Colonic mucosa (tissue), 4 donors: ENCODE results near the gene AFMID. TPM values are rescaled to one million over a fixed set of nuclear protein-coding genes. Genes with fewer than 3 reads are reported as not detected.
A peak's percentile ranks its signal among the peaks of the same experiment; 100 is the strongest.
"Not testable (repeated sequence)": the region's sequence is repeated elsewhere in the genome, so short reads cannot be mapped to it uniquely, and the experiment has no call there.

Source experiments
- DNase-seq: peaks from one replicate; pipeline ENCODE4 v3.0.0-alpha.2; 2020
- H3K27ac ChIP-seq: fragments of 200-600 bp; one replicate; pipeline ENCODE4 v1.8.0; 2021
- H3K27me3 ChIP-seq: fragments of 200-600 bp; one replicate; pipeline ENCODE4 v1.8.0; 2021
- H3K36me3 ChIP-seq: fragments of 200-600 bp; one replicate; pipeline ENCODE4 v1.8.0; 2021
- H3K4me1 ChIP-seq: fragments of 200-600 bp; one replicate; pipeline ENCODE4 v1.8.0; 2021; ENCODE audit warnings: mild to moderate bottlenecking
- H3K4me3 ChIP-seq: fragments of 200-600 bp; one replicate; pipeline ENCODE4 v1.8.0; 2021
- H3K9ac ChIP-seq, 2 donors: one replicate each; pipeline ENCODE4 v1.7.0; 2013; ENCODE audit warnings: control low read depth in 2 of 2, low read depth in 2 of 2, low read length in 2 of 2
- H3K9me3 ChIP-seq: fragments of 200-600 bp; one replicate; pipeline ENCODE4 v1.8.0; 2021
- intact Hi-C: fragments of 100-400 bp; cut with DNase I; formaldehyde crosslinking; loops from one replicate; pipeline ENCODE4 v1.14.1; 2022
- total RNA-seq, 2 donors: library from RNA; stranded (reverse); fragmentation: NEBNext Ultra II Directional in 1 of 2; extraction: Animal tissue kit (Norgen Biotek cat#: 25700) in 1 of 2; gene quantifications; one replicate each; pipeline ENCODE4 v1.2.1, GENCODE V29; 2021
- TF ChIP-seq, protein P1 (sequence below): fragments of 200-600 bp; IDR thresholded peaks from one replicate; pipeline ENCODE4 v1.8.0; 2022; ENCODE audit warnings: antibody characterized with exemption, mild to moderate bottlenecking
- donor health status: healthy.
- donor health status: DM: no; HTN: no; CAD: no.
- donor health status: DM: no; HTN: no; CAD: no.

AFMID gene, protein sequence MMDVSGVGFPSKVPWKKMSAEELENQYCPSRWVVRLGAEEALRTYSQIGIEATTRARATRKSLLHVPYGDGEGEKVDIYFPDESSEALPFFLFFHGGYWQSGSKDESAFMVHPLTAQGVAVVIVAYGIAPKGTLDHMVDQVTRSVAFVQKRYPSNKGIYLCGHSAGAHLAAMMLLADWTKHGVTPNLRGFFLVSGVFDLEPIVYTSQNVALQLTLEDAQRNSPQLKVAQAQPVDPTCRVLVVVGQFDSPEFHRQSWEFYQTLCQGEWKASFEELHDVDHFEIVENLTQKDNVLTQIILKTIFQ
- 10 to 100 TPM; 30.6 to 33.3 TPM for total RNA-seq

DNA sequence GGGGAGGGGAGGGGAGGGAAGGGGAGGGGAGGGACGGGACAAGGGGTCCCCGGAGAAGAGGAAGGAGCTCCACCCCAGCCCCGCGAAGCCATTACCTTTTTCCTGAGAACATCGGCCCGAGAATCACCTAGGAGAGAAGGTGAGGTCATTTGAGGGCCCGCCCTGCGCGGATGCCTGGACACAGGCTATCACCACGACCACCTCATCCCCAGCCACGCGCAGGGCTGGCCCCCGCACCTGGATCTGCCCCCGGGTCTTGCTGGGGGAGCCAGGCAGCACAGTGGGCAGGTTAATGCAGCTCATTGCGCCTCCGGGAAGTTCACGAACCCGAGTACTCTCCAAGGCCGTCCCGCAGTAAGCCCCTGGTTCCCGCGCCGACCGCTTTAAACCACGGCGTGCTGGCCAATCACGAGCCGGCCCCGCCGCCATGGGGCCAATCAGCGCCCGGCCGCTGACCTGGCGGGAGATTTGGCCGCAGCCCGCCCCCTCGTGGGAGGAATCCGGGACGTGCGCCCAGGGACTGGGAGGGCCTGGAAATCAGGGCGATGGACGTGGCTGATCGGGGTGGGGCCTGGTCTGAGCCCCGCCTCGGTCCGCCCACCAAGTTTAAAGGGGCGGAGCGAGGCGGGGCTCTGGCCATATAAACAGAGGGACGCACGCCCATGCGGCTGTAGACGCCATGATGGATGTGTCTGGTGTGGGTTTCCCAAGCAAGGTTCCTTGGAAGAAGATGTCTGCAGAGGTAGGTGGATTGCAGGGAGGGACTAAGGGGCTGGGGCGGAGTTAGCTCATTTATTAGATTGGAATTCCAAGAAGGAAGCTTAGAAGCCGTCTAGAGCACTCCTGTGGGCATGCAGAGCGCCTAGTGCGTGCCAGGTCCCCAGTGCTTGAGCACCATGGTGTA lies at the start of gene AFMID, which contains the start of gene TK1:
AFMID (plus strand) TSS at position 671 of the 904 bp plus-strand sequence; CDS start at position 680, 9 bp downstream.
TK1 (minus strand) TSS at position 361 of the 904 bp plus-strand sequence; CDS start at position 303, 58 bp downstream.
- no peaks in the 10 kb centered on the region for H3K36me3 ChIP-seq
- peak within 1 kb of the TSS; percentile 84 for H3K27ac ChIP-seq
- peaks cover 4% of the 10 kb centered on the region for H3K4me1 ChIP-seq
- H3K27me3 ChIP-seq: no peaks in the 10 kb centered on the region
- peak within 1 kb of the TSS; percentile 73 to 77 for H3K9ac ChIP-seq
- TF ChIP-seq, protein P1, sequence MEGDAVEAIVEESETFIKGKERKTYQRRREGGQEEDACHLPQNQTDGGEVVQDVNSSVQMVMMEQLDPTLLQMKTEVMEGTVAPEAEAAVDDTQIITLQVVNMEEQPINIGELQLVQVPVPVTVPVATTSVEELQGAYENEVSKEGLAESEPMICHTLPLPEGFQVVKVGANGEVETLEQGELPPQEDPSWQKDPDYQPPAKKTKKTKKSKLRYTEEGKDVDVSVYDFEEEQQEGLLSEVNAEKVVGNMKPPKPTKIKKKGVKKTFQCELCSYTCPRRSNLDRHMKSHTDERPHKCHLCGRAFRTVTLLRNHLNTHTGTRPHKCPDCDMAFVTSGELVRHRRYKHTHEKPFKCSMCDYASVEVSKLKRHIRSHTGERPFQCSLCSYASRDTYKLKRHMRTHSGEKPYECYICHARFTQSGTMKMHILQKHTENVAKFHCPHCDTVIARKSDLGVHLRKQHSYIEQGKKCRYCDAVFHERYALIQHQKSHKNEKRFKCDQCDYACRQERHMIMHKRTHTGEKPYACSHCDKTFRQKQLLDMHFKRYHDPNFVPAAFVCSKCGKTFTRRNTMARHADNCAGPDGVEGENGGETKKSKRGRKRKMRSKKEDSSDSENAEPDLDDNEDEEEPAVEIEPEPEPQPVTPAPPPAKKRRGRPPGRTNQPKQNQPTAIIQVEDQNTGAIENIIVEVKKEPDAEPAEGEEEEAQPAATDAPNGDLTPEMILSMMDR: peak; percentile 78
- H3K9me3 ChIP-seq: no peaks in the 10 kb centered on the region
- DNase-seq: peak; percentile 98
- intact Hi-C loops: no loop called here
- H3K4me3 ChIP-seq: peak within 1 kb of the TSS; percentile 46

DNA sequence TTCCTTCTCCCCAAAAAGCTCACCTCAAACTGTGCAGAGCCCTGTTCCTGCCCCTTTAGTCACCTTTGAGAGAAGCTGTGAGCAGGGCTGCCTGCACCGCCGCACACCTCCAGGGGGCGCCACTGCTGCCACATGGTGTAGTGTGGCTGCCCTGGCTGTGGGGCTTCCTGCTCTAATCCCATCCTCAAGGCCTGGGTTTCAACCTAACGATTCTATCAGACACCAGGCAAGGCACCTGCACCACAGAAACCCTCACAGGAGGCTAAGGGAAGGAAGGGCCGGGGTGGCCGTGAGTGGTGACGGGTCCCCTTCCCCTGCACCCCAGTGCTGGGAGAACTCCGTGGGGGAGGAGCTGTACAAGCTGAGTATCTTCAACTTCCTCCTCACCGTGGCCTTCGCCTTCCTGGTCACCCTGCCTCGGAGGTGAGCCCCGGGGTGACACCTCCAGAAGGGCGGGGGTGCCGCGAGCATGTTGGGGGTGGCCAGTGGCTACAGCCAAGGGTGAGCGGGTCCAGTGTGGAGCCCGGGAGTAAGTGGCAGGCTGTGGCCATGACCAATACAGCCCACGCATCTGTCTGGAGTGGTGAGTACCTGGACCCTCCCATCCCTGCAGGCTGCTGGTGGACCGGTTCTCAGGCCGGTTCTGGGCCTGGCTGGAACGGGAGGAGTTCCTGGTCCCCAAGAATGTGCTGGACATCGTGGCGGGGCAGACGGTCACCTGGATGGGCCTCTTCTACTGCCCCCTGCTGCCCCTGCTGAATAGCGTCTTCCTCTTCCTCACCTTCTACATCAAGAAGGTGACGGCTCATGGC lies 49.6 kb upstream of the AFMID start:
- intact Hi-C loops: no loop called here
- TF ChIP-seq, protein P1: no peak
- Histone ChIP-seq H3K36me3 (no peaks in the 10 kb centered on the region), H3K4me3 (no peak overlapping the region), H3K4me1 (peaks cover 27% of the 10 kb centered on the region), H3K27ac (peak overlapping the region; percentile 3), H3K9me3 (no peaks in the 10 kb centered on the region), H3K9ac (peak overlapping the region in 1 of 2 donors; percentile 46), H3K27me3 (no peaks in the 10 kb centered on the region)
- no peak for DNase-seq

DNA sequence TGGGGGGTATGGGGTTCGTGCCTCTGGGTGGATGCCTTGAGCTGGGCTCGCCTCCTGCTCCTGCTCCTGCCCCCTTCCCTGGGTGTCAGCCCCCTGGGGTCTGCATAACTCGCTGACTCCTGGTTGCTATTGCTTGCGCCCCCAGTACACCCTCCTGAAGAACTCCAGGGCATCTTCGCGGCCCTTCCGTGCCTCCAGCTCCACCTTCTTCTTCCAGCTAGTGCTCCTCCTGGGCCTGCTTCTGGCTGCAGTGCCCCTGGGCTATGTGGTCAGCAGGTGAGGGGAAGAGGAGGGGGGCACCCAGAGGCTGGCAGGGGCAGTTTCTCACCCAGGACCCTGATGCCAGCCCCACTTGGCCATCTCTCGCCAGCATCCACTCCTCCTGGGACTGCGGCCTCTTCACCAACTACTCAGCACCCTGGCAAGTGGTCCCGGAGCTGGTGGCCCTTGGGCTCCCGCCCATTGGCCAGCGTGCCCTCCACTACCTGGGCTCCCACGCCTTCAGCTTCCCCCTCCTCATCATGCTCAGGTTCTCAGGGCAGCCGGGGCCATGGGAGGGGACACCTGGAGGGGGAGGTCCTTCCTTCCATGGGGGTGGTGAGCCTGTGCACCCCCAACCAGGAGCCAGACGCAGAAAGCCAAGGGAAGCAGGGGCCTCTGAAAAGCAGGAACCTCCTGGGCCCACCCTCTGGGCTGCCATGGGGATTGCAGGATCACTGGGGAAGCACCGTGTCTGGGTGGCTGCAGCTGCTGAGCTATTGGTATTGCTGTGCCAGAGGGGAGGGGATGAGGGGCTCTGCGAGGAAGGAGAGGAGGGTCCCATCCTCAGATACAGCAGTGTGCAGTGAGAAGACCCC lies 48.7 kb upstream of the AFMID start:
- peak overlapping the region in 1 of 2 donors; percentile 46 for H3K9ac ChIP-seq
- DNase-seq: no peak
- H3K9me3 ChIP-seq: no peaks in the 10 kb centered on the region
- no peaks in the 10 kb centered on the region for H3K27me3 ChIP-seq
- peak overlapping the region; percentile 3 for H3K27ac ChIP-seq
- H3K4me3 ChIP-seq: no peak overlapping the region
- H3K36me3 ChIP-seq: no peaks in the 10 kb centered on the region
- peaks cover 23% of the 10 kb centered on the region for H3K4me1 ChIP-seq
- intact Hi-C loops: no loop called here
- TF ChIP-seq, protein P1: no peak

GRCh38 chr17:78139861-78140168 lies 47.3 kb upstream of the AFMID start:
- peak overlapping the region in 1 of 2 donors; percentile 26 for H3K9ac ChIP-seq
- DNase-seq, H3K9me3 ChIP-seq: not testable (repeated sequence)

More at GRCh38 chr17:78139861-78140168, 47.3 kb upstream of the AFMID start:
- H3K27me3 ChIP-seq, H3K4me3 ChIP-seq, intact Hi-C loops, H3K36me3 ChIP-seq: not testable (repeated sequence)
- Histone ChIP-seq H3K27ac (peak overlapping the region; percentile 57), H3K4me1 (peaks cover 36% of the 10 kb centered on the region)
